GM18505 (cell line): ENCODE results near the gene SHROOM3.

Experiments
- ATAC-seq: cut with Tn5 transposase; IDR thresholded peaks from one replicate; pipeline ENCODE4 v1.9.1; 2021; ENCODE audit not compliant: unreplicated experiment
- POLR2A ChIP-seq: IDR thresholded peaks from 4 replicates; pipeline ENCODE4 v1.6.1; 2011; ENCODE audit warnings: borderline replicate concordance; ENCODE audit not compliant: insufficient read depth, insufficient read length; ENCODE audit errors: extremely low read depth

The SHROOM3 gene

GRCh38 chr4:76659103-76659490 lies 224.1 kb downstream of the SHROOM3 start:
- TF ChIP-seq POLR2A: no peak
- ATAC-seq: no peak

- ATAC-seq: no peak
- TF ChIP-seq POLR2A: no peak
Observed at GRCh38 chr4:76663824-76664223, 228.8 kb downstream of the SHROOM3 start.

GRCh38 chr4:76665153-76665552 lies 230.1 kb downstream of the SHROOM3 start:
- ATAC-seq: no peak
- no peak for TF ChIP-seq POLR2A

- TF ChIP-seq POLR2A: no peak
- ATAC-seq: no peak
Observed at GRCh38 chr4:76665721-76666120, 230.7 kb downstream of the SHROOM3 start.

- no peak for TF ChIP-seq POLR2A
- no peak for ATAC-seq
Observed at GRCh38 chr4:76666944-76667532, 232.0 kb downstream of the SHROOM3 start.

- TF ChIP-seq POLR2A: no peak
- no peak for ATAC-seq
Observed at GRCh38 chr4:76670631-76671030, 235.6 kb downstream of the SHROOM3 start.

- ATAC-seq: no peak
- no peak for TF ChIP-seq POLR2A
Observed at GRCh38 chr4:76673362-76673761, 238.3 kb downstream of the SHROOM3 start.

GRCh38 chr4:76674983-76675382 lies 240.0 kb downstream of the SHROOM3 start:
- no peak for TF ChIP-seq POLR2A
- ATAC-seq: no peak

GRCh38 chr4:76677571-76678326 lies 242.7 kb downstream of the SHROOM3 start:
- TF ChIP-seq POLR2A: no peak
- no peak for ATAC-seq

GRCh38 chr4:76679691-76680090 lies 244.7 kb downstream of the SHROOM3 start:
- ATAC-seq: no peak
- no peak for TF ChIP-seq POLR2A

GRCh38 chr4:76680952-76681351 lies 245.9 kb downstream of the SHROOM3 start:
- TF ChIP-seq POLR2A: no peak
- no peak for ATAC-seq

- no peak for ATAC-seq
- TF ChIP-seq POLR2A: no peak
Observed at GRCh38 chr4:76681996-76682395, 247.0 kb downstream of the SHROOM3 start.

GRCh38 chr4:76683144-76683543 lies 248.1 kb downstream of the SHROOM3 start:
- TF ChIP-seq POLR2A: no peak
- ATAC-seq: no peak

- no peak for TF ChIP-seq POLR2A
- ATAC-seq: no peak
Observed at GRCh38 chr4:76687746-76688448, 252.9 kb downstream of the SHROOM3 start.

- TF ChIP-seq POLR2A: no peak
Observed at GRCh38 chr4:76688619-76689144, 253.7 kb downstream of the SHROOM3 start.

More at GRCh38 chr4:76688619-76689144, 253.7 kb downstream of the SHROOM3 start:
- ATAC-seq: no peak
